GM18498 (cell line): ENCODE data around the gene MCU.
"Not testable (repeated sequence)": the region's sequence is repeated elsewhere in the genome, so short reads cannot be mapped to it uniquely, and the experiment has no call there.

ENCODE experiments used
- ATAC-seq: cut with Tn5 transposase; IDR thresholded peaks from one replicate; pipeline ENCODE4 v1.9.1; 2021; ENCODE audit warnings: mild to moderate bottlenecking, moderate library complexity; ENCODE audit not compliant: unreplicated experiment

Gene MCU

DNA sequence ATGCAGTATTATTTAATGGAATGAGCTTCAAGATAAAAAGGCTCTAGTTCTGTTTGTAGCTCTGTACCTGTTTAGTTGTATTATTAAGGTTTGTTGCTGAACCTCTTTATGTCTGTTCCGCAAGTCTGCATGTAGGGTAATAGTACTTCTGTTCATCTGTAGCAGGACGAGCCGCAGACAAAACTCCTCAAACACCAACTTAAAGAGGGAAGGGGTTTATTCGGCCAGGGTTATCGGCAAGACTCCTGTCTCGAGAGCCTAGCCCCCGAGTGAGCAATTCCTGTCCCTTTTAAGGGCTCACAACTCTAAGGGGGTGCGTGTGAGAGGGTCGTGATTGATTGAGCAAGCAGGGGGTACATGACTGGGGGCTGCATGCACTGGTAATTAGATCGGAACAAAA is 67.0 kb downstream of the MCU start:
- not testable (repeated sequence) for ATAC-seq

DNA sequence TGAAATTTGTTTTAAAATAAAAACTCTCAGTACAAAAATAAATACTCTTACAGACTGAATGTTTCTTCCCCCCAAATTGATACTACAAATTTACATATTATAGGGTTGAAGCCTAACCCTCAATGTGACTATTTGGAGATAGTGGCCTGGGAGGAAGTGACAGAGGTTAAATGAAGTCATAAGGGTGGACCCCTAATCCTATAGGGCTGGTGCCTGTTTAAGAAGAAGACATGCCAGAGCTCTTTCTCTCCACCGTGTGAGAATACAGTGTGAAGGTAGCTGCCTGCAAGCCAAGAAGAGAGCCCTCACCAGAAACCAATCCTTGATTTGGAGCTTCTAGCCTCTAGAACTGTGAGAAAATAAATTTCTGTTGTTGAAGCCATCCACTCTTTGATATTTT is 67.6 kb downstream of the MCU start:
- ATAC-seq, result no peak

DNA sequence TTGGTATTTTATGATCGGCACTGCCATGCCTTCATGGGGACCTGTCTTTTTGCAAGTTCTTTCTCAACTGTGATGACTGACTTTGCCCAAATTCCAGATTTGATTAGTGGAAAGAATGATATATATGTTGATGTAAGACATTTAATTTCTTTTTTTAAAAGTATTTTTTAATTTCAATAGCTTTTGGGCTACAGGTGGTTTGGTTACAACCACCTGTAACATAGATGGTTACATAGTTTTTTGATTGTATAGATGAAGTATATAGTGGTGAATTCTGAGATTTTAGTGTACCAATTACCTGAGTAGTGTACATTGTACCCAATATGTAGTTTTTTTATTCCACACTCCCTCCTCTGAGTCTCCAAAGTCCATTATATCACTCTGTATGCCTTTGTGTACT is 69.6 kb downstream of the MCU start:
- ATAC-seq, result no peak

DNA sequence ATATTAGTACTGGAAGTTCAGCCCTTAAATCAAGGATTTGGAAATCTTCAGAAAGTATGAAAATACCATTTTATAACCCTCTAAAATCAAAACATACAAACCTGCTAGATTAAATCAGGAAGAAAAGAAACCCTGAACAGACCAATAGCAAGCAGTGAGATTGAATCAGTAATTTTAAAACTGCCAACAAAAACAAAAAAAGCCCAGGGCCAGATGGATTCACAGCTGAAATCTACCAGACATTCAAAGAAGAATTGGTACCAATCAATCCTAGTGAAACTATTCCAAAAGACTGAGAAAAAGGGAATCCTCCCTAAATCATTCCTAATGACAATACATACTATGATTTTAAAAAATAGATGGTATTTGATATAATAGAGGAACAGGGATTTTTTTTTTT is 70.1 kb downstream of the MCU start:
- ATAC-seq, result no peak

DNA sequence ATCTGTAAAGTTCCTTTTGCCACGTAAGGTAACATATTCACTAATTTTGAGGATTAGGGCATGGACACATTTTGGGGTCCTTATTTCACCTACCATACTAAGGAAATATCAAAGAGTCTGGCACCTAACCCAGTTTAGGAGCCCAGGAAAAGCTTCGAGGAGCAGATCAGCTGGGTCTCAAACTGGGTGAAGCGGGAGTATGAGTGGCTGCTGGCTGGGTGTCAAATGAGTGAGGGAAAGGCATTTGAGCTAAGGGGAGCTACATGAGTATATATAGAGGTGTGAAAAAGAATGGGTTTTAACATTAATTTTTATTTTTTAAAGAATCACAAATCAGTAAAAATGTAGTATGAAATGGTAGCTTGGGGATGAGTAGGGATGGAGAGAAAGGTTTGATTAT is 71.3 kb downstream of the MCU start:
- no peak for ATAC-seq

DNA sequence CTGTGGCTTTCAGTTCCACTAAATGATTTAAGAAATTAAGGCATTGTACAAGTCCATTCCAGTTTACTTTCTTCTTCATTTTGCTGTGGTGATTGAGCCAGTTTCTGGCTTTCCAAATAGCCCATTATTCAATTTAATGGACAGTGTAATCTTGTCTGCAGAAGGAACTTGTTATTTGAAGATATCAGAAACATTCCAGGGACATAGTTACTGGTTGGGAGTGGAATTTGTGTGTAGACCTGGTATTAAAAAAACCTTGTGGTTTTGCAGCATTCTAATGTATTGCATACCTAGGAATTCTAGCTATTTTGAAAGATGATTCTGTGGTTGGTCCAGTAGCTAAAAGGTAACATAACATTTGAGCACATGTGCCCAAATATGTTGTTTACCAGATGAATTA is 72.2 kb downstream of the MCU start:
- no peak for ATAC-seq

DNA sequence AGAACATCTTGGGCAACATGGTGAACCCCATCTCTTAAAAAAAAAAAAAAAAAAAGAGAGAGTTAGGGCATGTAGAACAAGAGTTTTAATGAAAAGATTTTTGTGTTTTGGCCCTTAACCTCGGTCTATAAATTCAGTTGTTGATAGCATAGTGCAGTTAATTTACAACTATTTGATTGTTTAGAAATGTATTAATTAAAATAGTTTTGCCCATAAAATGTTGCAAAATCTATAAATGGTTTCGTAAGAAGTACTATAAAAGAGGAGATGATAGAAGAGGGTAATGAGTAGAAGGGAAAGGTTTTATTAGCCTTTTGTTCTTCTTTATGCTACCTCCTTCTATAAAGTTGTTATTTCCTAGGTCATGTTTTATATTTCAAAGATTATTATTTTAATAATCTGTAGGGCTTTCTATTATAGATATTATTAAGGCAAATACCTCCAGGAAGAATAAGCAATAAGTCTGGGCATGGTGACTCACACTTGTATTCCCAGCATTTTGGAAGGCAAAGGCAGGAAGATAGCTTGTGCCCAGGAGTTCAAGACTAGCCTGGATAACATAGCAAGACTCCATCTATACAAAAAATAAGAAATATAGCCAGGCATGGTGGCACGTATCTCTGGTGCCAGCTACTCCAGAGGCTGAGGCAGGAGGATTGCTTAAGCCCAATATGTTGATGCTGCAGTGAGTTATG is 73.3 kb downstream of the MCU start:
- ATAC-seq, result no peak

DNA sequence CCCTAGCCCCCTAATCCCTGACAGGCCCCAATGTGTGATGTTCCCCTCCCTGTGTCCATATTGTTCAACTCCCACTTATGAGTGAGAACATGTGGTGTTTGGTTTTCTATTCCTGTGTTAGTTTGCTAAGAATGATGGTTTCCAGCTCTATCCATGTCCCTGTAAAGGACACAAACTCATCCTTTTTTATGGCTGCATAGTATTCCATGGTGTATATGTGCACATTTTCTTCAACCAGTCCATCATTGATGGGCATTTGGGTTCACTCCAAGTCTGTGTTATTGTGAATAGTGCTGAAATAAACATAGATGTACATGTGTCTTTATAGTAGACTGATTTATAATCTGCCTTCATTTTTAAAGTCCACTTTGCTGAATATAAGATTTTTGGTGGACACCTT is 79.3 kb downstream of the MCU start:
- ATAC-seq, result not testable (repeated sequence)

DNA sequence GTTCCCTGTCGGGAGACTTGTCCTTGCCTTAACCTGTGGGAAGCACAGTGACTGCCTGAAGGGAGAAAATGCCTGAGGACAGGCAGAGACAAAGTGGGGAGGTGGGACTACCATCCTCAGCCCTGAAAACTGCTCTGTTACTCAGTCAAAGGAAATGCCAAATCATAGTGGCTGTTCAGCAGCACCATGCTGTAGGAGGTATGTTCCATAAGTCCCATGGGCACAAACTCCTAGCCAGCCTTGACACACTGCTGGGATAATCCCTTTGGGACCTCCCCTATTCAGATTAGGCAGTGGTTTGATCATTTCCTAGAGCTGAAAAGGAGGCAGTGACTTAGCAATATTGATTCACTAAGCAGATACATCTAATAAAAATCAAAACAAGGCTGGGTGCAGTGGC is 80.1 kb downstream of the MCU start:
- no peak for ATAC-seq

DNA sequence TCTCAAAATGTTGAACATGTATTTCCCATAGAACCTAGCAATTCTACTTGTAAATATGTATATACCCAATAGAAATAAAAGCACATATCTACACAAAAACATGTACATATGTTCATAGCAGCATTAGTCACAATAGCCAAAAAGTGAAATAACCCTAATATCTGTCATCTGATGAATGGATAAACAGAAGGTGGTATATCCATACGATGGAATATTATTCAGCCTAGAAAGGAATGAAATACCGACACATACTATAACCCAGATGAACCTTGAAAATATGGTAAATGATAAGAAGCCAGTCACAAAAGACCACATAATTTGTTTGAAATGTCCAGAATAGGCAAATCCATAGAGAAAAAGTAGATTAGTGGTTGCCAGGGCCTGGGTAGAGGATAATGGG is 87.9 kb downstream of the MCU start:
- no peak for ATAC-seq

DNA sequence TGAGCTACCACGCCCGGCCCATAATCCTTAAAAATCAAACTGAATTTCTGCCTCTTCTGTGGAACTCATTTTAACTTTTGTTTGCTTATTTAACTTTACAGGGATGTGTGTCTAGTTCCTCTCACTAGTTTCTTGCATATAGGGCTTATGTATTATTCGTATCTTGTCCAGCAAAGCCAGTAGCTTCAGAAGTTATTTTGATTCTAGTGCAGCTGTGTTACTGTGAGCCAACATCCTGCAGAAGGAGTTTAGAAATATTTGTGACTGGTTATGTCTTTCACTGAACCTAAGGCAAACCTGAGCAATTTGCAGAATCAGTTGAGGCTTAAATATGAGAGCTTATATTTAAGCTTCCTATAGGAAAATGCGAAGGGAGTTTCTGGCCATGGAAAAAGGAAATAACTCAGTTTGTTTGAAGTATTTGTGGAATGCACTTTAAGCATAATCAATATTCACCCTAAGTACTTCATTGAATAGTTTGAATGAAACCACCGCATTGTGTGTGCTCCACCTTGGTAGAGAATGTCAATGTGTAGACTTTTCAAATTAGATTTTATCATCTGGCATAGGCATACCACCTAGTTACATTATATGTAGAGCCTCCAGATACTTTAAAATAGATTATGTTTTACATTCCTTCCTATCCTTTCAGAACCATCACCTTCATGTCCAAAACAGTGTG is 90.8 kb downstream of the MCU start:
- ATAC-seq, result no peak

DNA sequence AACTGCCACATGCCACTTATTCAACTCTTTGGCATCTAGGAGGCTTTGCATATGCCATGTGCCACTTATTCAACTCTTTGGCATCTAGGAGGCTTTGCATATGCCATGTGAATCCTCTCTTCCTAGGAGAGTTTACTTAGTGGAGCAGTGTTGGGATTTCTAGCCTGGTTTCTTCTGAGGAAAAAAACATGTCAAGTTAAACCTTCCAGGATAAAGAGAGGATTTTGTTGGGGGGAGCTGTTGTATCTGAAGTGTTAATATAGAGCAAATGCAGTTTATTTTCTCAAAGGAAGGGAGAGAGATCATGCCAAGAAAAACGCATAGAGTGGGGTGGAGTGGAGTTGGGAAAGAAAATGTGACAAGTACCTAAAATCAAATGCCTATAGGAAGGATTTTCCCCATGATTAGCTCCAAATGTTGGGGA is 91.5 kb downstream of the MCU start:
- no peak for ATAC-seq

DNA sequence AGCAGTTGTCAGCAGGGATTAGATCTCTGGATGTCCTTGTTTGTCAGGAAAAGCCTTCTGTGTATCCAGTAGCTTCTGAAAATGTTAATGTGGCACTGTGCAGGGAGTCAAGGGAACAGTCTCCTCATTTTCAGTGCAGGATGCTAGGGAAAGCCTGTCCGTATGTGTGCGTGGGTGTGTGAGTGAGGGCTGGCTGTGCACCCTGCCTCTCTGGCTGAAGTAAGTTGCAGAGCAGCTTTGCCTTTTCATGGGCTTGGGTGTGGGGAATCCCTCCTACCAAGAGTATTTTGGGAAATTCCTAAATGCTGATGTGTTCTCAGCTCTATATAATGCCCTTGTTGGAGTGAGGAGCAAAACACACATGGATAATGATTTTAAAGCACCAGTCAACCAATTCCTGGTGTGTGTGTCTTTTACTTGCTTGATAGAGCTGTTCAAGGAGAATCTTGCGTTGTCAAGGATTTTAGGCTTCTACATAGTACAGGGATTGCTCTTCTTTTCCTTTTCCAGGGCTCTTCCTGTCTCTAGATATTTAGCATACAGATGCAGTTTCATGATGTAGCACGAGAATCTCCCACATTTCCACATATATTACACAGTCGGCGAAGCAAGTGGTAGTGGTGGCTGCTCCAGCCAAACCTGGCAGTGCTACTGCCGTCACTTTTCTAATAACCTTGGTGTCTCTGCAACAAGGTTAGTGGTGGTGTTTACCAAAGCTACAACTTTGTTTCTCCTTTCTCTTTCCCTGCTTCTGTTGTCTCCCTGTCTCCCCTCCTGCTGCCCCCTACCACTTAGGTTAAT is 92.8 kb downstream of the MCU start:
- no peak for ATAC-seq

DNA sequence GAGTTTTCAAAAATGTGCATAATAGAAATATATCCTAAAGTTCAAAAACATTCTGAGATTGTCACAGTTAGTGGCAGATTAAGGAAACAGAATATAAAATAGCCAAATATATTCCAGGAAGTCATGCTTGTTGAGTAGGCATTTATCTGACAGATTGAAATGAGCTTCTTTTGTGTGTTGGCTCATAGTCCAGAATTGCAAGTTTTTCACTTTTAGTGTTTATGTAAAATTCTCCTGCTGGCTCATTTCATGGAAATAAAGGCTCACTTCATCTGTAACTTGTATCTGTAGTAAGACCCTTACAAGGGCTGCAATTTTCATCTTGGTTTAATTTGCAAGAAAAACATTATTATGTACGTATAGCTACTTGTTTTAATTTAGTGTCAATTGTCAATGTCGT is 93.5 kb downstream of the MCU start:
- ATAC-seq, result no peak

DNA sequence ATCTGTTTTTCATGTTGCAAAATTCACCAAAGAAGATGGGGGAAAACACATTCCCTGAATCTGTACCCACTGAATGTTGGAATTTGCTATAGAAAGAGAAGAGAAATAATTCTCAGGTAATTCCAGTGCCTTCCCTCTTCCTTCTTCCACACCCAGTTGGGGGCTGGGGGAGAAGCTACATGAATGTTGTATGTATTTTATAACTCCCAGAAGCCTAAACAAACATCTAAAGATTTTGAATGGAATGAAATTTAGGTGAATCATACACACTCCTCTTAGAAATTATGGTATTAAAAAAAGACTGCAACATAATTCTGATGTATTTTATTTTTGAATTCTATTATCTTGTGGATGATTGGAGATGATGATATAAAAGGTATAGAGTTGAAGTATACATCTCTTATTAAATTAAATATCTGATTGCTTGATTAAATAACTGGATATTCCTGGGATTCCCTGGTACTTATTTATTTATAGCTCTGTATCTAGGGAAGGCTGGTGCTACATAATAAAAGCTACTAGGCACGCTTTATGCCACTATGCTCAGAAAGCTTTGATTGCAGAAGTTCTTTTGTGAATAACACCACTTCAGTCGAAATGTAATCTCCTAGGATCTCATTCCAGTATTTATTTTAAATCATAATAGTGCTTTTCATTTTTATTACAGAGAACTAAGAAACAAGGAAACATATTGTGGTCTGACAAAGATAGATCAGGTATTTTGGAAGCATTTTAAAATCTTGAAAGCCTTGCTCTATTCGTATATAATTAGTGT is 98.5 kb downstream of the MCU start:
- ATAC-seq, result no peak

DNA sequence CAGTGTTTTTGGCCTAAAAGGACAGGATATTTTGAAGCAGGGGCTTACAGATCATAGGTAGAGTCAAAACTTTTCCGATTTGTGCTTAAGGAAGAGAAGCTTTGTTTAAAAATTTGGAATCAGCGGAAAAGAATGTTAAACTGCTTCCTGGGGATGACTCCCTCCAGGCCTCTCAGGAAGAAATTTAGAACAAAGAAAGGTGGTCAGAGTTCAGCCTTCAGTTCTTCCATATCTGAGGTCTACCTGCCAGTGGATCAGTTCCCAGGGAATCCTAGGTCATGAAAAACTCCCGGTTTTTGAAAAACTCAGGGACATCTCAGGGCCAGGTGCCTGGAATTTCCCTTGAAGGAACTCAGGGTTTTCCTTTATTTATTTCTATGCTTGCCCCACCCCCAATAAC is 100.3 kb downstream of the MCU start:
- no peak for ATAC-seq

DNA sequence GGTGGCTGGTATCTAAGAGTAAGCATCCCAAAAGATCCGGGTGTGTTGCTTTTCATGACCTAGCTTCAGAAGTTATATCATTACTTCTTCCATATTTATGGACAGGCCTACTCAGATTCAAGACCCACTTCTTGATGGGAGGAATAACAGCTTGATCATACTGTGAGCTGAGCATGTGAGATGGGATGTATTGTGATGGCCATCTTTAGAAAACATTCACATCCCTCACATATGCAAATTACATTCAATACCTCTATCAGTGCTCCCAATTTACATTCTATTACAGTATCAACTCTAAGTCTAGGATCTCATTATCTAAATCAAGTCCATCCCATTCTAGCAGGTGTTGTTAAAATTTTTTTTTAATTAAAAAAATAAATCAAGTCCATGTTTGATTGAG is 101.8 kb downstream of the MCU start:
- no peak for ATAC-seq

DNA sequence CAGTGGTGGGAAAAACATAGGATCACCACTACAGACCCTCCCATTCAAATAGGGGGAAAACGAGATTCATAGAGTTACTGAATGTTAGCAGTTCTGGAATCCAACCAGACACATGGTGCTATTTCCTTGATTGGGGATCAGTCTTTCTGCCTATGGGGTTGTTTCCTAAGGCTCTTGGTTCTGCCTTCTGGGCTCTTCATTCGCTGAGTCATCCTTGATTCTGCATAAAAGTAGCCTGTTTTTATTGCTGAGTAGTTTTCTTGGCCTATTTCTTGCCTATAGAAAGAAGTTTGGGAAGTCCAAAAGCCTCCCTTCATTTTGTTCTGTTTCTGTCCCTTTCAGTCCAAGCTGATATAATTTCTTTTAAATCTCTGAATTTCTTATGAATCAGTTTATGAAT is 102.3 kb downstream of the MCU start:
- ATAC-seq, result no peak

DNA sequence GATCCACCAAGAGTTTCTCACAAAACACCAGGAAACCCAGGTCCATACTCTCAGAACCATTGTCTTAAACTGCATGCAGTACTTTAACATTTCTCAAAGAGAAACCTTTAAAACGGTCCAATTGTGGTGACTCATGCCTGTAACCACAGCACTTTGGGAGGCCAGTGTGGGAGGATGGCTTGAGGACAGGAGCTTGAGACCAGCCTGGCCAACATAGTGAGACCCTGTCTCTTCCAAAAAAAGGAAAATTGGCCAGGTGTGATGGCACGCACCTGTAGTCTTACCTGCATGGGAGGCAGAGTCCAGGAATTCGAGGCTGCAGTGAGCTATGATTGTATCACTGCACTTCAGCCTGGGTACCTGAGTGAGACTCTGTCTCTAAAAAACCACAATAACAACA is 104.1 kb downstream of the MCU start:
- ATAC-seq, result no peak

DNA sequence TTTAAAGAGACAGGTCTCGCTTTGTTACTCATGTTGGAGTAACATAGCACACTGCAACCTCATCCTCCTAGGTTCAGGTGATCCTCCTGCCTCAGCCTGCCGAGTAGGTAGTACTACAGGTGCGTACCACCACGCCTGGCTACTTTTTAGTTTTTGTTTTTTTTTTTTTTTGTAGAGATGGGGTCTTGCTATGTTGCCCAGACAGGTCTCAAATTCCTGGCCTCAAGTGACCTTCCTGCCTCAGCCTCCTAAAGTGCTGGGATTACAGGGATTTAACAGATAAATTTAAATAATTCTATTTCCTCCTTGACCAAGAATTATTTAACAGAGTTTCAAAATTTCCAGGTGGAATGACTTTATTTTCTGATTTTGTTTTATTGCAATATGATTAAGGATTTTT is 104.6 kb downstream of the MCU start:
- no peak for ATAC-seq

DNA sequence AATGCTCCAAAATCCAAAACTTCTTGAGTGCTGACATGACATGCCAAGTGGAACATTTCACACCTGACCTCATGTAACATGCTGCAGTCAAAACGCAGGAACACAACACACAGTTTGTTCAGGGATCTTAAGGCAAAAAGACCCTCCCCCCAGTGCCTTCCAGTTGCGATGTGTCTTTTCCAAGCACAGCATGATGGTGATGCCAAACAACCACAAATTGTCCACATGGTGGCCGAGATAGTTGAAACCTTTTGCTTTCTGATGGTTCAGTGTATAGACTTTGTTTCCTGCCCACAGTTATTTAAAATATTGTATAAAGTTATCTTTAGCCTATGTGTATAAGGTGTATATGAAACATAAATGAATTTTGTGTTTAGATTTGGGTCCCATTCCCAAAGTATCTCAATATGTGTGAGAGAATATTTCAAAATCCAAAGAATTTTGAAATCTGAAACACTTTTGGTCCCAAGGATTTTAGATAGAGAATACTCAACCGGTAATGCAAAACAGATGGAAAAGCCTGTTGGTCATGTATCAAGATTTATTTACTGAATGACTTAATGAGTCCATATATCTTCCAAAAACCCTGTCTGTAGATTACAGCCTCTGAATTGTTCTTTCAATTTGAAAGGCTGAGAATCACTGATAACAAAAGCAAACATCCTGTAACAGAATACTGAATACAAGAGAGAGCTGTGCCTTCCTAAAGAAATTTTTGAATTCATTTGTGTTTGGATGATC is 108.2 kb downstream of the MCU start:
- no peak for ATAC-seq
